IMR-90 (cell line): ENCODE results near the gene CLUH. TPM values are rescaled to one million over a fixed set of nuclear protein-coding genes. Genes with fewer than 3 reads are reported as not detected.

Source experiments
- ATAC-seq: fragments of 200-7000 bp; cut with Tn5 transposase; 2 replicates; pipeline ENCODE4 v1.9.1; 2020; ENCODE audit warnings: low read depth, mild to moderate bottlenecking, moderate library complexity
- BruUV-seq: library from RNA; stranded (reverse); fragments of 400-500 nt; replicated peaks from 2 replicates; lab custom pipeline; 2021; lab: Mats Ljungman, UMichigan
- CTCF ChIA-PET: fragments of 300-600 bp; formaldehyde crosslinking; extraction: SDS; loops from one replicate; lab custom pipeline; 2021; ENCODE audit warnings: antibody characterized with exemption; lab: Yijun Ruan, JAX
- POLR2A ChIA-PET: fragments of 300-600 bp; sonication (Branson Sonifier 250); formaldehyde crosslinking; loops from one replicate; lab custom pipeline; 2022; ENCODE audit warnings: antibody characterized with exemption; ENCODE audit not compliant: unreplicated experiment; lab: Charles Lee
- DNase-seq: peaks from one replicate; pipeline ENCODE4 v3.0.0; 2013
- H2AFZ ChIP-seq: replicated peaks from 2 replicates; pipeline ENCODE3; 2013; ENCODE audit warnings: low read length, mild to moderate bottlenecking; ENCODE audit not compliant: poor library complexity
- H2AK5ac ChIP-seq: 2 replicates; pipeline ENCODE4 v1.6.1; 2013; ENCODE audit warnings: low read depth, low read length, inconsistent platforms
- H2AK9ac ChIP-seq: replicated peaks from 2 replicates; pipeline ENCODE3; 2013; ENCODE audit warnings: mild to moderate bottlenecking, low read depth, low read length, moderate library complexity; ENCODE audit not compliant: poor library complexity
- H2BK120ac ChIP-seq: 2 replicates; pipeline ENCODE4 v1.6.1; 2013; ENCODE audit warnings: low read depth, low read length, inconsistent platforms
- H2BK15ac ChIP-seq: 3 replicates; pipeline ENCODE4 v1.6.1; 2013; ENCODE audit warnings: low read depth, low read length, inconsistent platforms
- H2BK20ac ChIP-seq: 2 replicates; pipeline ENCODE4 v1.6.1; 2013; ENCODE audit warnings: low read depth, mild to moderate bottlenecking, inconsistent platforms, low read length, moderate library complexity
- H2BK5ac ChIP-seq: 2 replicates; pipeline ENCODE4 v1.6.1; 2013; ENCODE audit warnings: mild to moderate bottlenecking, low read depth, low read length, inconsistent platforms; ENCODE audit not compliant: poor library complexity, severe bottlenecking
- H3K14ac ChIP-seq: replicated peaks from 2 replicates; pipeline ENCODE4 v1.6.1; 2013; ENCODE audit warnings: low read depth, low read length, inconsistent platforms
- H3K18ac ChIP-seq: 2 replicates; pipeline ENCODE4 v1.6.1; 2013; ENCODE audit warnings: low read depth, low read length, control low read depth
- H3K23ac ChIP-seq: 2 replicates; pipeline ENCODE4 v1.6.1; 2013; ENCODE audit warnings: low read depth, low read length, inconsistent platforms
- H3K27ac ChIP-seq: 2 replicates; pipeline ENCODE4 v1.5.1; 2013; ENCODE audit warnings: mild to moderate bottlenecking, control low read depth, low read length; ENCODE audit not compliant: insufficient read depth
- H3K27me3 ChIP-seq: 2 replicates; pipeline ENCODE4 v1.6.1; 2013; ENCODE audit warnings: low read length; ENCODE audit not compliant: control insufficient read depth, insufficient read depth
- H3K36me3 ChIP-seq: 2 replicates; pipeline ENCODE4 v1.6.1; 2013; ENCODE audit warnings: low read length, mixed read lengths; ENCODE audit not compliant: control insufficient read depth, insufficient read depth
- H3K4ac ChIP-seq: 2 replicates; pipeline ENCODE4 v1.6.1; 2013; ENCODE audit warnings: low read depth, low read length, inconsistent platforms
- H3K4me1 ChIP-seq: 2 replicates; pipeline ENCODE4 v1.6.1; 2013; ENCODE audit warnings: low read length, mixed read lengths; ENCODE audit not compliant: control insufficient read depth, insufficient read depth
- H3K4me2 ChIP-seq: 2 replicates; pipeline ENCODE4 v1.6.1; 2013; ENCODE audit warnings: low read depth, mild to moderate bottlenecking, control low read depth, low read length, moderate library complexity
- H3K4me3 ChIP-seq: 2 replicates; pipeline ENCODE4 v1.5.1; 2013; ENCODE audit warnings: low read depth, mild to moderate bottlenecking, control low read depth, low read length, moderate library complexity; ENCODE audit not compliant: insufficient read depth
- H3K56ac ChIP-seq: 2 replicates; pipeline ENCODE4 v1.6.1; 2013; ENCODE audit warnings: low read length, inconsistent platforms; ENCODE audit not compliant: insufficient read depth; ENCODE audit errors: extremely low read depth
- H3K79me1 ChIP-seq, 2 experiments: 2 replicates each; pipeline ENCODE4 v1.6.1; 2013; ENCODE audit warnings: low read length in 2 of 2, inconsistent platforms in 1 of 2, low read depth in 1 of 2
- H3K9ac ChIP-seq: 2 replicates; pipeline ENCODE4 v1.6.1; 2013; ENCODE audit warnings: low read depth, low read length, control low read depth
- H3K9me1 ChIP-seq: 2 replicates; pipeline ENCODE4 v1.6.1; 2013; ENCODE audit warnings: low read length, inconsistent platforms; ENCODE audit not compliant: insufficient read depth
- H3K9me3 ChIP-seq: 2 replicates; pipeline ENCODE4 v1.6.1; 2013; ENCODE audit warnings: low read length; ENCODE audit not compliant: control insufficient read depth, insufficient read depth
- H4K20me1 ChIP-seq: 2 replicates; pipeline ENCODE4 v1.6.1; 2013; ENCODE audit warnings: low read length, inconsistent platforms; ENCODE audit not compliant: insufficient read depth
- H4K5ac ChIP-seq: 2 replicates; pipeline ENCODE4 v1.6.1; 2013; ENCODE audit warnings: mild to moderate bottlenecking, low read depth, low read length, control low read depth
- H4K8ac ChIP-seq, 2 experiments: 2 replicates each; pipeline ENCODE4 v1.6.1; 2013; ENCODE audit warnings: low read depth in 2 of 2, low read length in 2 of 2, control low read depth in 1 of 2, inconsistent platforms in 1 of 2
- H4K91ac ChIP-seq: 2 replicates; pipeline ENCODE4 v1.6.1; 2013; ENCODE audit warnings: low read depth, low read length, inconsistent platforms; ENCODE audit not compliant: insufficient read depth
- CHD1 ChIP-seq: IDR thresholded peaks from 2 replicates; pipeline ENCODE4 v1.6.1; 2012; ENCODE audit warnings: low read depth, low read length, improper control_type of control experiment
- FOS ChIP-seq: fragments of 150-350 bp; IDR thresholded peaks from 2 replicates; pipeline ENCODE4 v1.6.1; 2016; ENCODE audit warnings: low read depth, low read length
- MAFK ChIP-seq: IDR thresholded peaks from 2 replicates; pipeline ENCODE4 v1.6.1; 2012; ENCODE audit warnings: low read depth, low read length, improper control_type of control experiment
- MAZ ChIP-seq: IDR thresholded peaks from 2 replicates; pipeline ENCODE4 v1.6.1; 2012; ENCODE audit warnings: low read depth, mild to moderate bottlenecking, low read length, improper control_type of control experiment, moderate library complexity, borderline replicate concordance
- MXI1 ChIP-seq: IDR thresholded peaks from 2 replicates; pipeline ENCODE4 v1.6.1; 2012; ENCODE audit warnings: low read depth, mild to moderate bottlenecking, low read length, moderate library complexity, borderline replicate concordance
- NFE2L2 ChIP-seq: fragments of 150-350 bp; IDR thresholded peaks from 2 replicates; pipeline ENCODE4 v1.6.1; 2016; ENCODE audit warnings: low read depth, mild to moderate bottlenecking, low read length
- RAD21 ChIP-seq: IDR thresholded peaks from 2 replicates; pipeline ENCODE4 v1.6.1; 2012; ENCODE audit warnings: low read length, improper control_type of control experiment
- RCOR1 ChIP-seq: IDR thresholded peaks from 2 replicates; pipeline ENCODE4 v1.6.1; 2012; ENCODE audit warnings: mild to moderate bottlenecking, low read length, improper control_type of control experiment; ENCODE audit not compliant: insufficient replicate concordance
- RFX5 ChIP-seq: IDR thresholded peaks from 2 replicates; pipeline ENCODE4 v1.8.0; 2012; ENCODE audit warnings: low read depth, mild to moderate bottlenecking, low read length, moderate library complexity
- SMC3 ChIP-seq: fragments of 150-350 bp; IDR thresholded peaks from 2 replicates; pipeline ENCODE4 v1.6.1; 2016; ENCODE audit warnings: low read depth, mild to moderate bottlenecking, antibody characterized with exemption, low read length, moderate library complexity
- WGBS, 2 experiments: methylation state at CpG; one replicate each; pipeline versions ENCODE4 v1.1.5 to v1.1.7; 2013; ENCODE audit warnings: missing lambda C conversion rate in 2 of 2; ENCODE audit not compliant: insufficient read length in 1 of 2; ENCODE audit errors: extremely low coverage in 2 of 2; 5-methylcytosine and 5-hydroxymethylcytosine counted together
- dilution Hi-C: fragments of 300-500 bp; cut with HindIII; formaldehyde crosslinking; loops from one replicate; pipeline ENCODE4 v1.14.3; 2018; ENCODE audit warnings: low sequenced_read_pairs; ENCODE audit not compliant: unreplicated experiment
- in situ Hi-C: fragments of 300-500 bp; cut with MboI; formaldehyde crosslinking; loops from 3 replicates; pipeline ENCODE4 v1.14.3; 2019; ENCODE audit warnings: low sequenced_read_pairs, inconsistent platforms, mixed read lengths
- intact Hi-C: fragments of 100-400 bp; cut with micrococcal nuclease; formaldehyde crosslinking; loops from 2 replicates; pipeline ENCODE4 v1.10.0; 2022
- polyA plus RNA-seq, 3 experiments: library from polyadenylated mRNA; depleted of rRNA; stranded (reverse); fragments of >200 nt; gene quantifications; 2 replicates each; pipeline ENCODE4 v1.2.3, GENCODE V29; 2012; ENCODE audit warnings: low replicate concordance in 1 of 3
- total RNA-seq: library from RNA; depleted of rRNA; stranded (reverse); fragments of >200 nt; gene quantifications from 2 replicates; pipeline ENCODE4 v1.2.3, GENCODE V29; 2012
- TF ChIP-seq, protein P1 (sequence below): fragments of 150-350 bp; IDR thresholded peaks from 2 replicates; pipeline ENCODE4 v1.6.1; 2016; ENCODE audit warnings: low read depth, mild to moderate bottlenecking, low read length, moderate library complexity, borderline replicate concordance
- TF ChIP-seq, protein P2 (sequence below): fragments of 150-350 bp; IDR thresholded peaks from 2 replicates; pipeline ENCODE4 v1.6.1; 2017; ENCODE audit warnings: mild to moderate bottlenecking, antibody characterized with exemption, low read length, low read depth

CLUH gene
- total and polyA plus RNA-seq, 2 of the 4 experiments (the other 2 are of a cell fraction): 12.9 to 42.0 TPM

DNA sequence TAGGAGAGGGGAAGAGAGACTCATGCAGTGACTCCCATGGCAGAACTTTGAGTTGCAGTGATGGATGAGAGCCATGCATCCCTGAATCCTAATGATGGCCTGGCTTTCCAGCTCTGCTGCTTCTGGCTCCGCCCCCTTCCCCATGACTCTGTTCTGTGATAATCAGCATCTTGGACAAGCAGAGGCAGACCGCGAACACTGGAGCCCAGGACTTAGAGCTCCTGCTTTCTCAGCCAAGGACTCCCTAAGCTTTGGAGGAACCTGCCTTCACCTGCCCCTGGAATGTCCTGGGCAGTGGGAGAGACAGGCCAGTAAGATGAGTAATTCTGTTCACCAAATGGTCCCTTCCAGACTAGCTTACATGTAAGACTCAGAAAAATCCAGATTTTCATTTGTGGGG lies 25.4 kb upstream of the CLUH start:
- Histone ChIP-seq H4K8ac (no peak overlapping the region), H2AK5ac (no peak overlapping the region), H2AFZ (no peak overlapping the region), H3K79me1 (no peaks in the 10 kb centered on the region), H3K14ac (no peak overlapping the region), H2BK120ac (no peak overlapping the region), H2AK9ac (no peak overlapping the region), H3K9ac (no peak overlapping the region), H3K27ac (no peak overlapping the region), H3K23ac (no peak overlapping the region), H3K4me2 (no peak overlapping the region), H4K20me1 (no peaks in the 10 kb centered on the region), H4K5ac (no peak overlapping the region), H3K4me3 (no peak overlapping the region), H4K91ac (no peak overlapping the region), H3K4me1 (no peaks in the 10 kb centered on the region), H3K9me1 (no peaks in the 10 kb centered on the region), H3K56ac (no peak overlapping the region), H2BK5ac (no peak overlapping the region), H3K9me3 (no peaks in the 10 kb centered on the region), H3K4ac (no peak overlapping the region), H2BK15ac (no peak overlapping the region), H2BK20ac (no peak overlapping the region), H3K36me3 (no peaks in the 10 kb centered on the region), H3K27me3 (peaks cover 6% of the 10 kb centered on the region; the same call in 1 of the 2 replicates), H3K18ac (no peak overlapping the region)
- ATAC-seq (peak; percentile 21; the same call in 1 of the 2 replicates), DNase-seq (no peak)
- POLR2A ChIA-PET: no interaction called here
- no TSS peak for BruUV-seq
- no CpG with 5 or more reads among the region's 3 CpGs for WGBS, 2 experiments
- CTCF ChIA-PET: no interaction called here
- dilution Hi-C loops: no loop called here
- no peak for TF ChIP-seq MAZ
- TF ChIP-seq, protein P1, sequence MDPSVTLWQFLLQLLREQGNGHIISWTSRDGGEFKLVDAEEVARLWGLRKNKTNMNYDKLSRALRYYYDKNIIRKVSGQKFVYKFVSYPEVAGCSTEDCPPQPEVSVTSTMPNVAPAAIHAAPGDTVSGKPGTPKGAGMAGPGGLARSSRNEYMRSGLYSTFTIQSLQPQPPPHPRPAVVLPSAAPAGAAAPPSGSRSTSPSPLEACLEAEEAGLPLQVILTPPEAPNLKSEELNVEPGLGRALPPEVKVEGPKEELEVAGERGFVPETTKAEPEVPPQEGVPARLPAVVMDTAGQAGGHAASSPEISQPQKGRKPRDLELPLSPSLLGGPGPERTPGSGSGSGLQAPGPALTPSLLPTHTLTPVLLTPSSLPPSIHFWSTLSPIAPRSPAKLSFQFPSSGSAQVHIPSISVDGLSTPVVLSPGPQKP: no peak
- TF ChIP-seq MXI1: no peak
- TF ChIP-seq CHD1: no peak
- TF ChIP-seq, protein P2, sequence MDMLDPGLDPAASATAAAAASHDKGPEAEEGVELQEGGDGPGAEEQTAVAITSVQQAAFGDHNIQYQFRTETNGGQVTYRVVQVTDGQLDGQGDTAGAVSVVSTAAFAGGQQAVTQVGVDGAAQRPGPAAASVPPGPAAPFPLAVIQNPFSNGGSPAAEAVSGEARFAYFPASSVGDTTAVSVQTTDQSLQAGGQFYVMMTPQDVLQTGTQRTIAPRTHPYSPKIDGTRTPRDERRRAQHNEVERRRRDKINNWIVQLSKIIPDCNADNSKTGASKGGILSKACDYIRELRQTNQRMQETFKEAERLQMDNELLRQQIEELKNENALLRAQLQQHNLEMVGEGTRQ: no peak
- TF ChIP-seq FOS: no peak
- no peak for TF ChIP-seq RCOR1
- no peak for TF ChIP-seq MAFK
- no peak for TF ChIP-seq RFX5
- TF ChIP-seq RAD21: no peak
- TF ChIP-seq NFE2L2: no peak
- TF ChIP-seq SMC3: no peak
- in situ Hi-C loops: no loop called here
- intact Hi-C loops: no loop called here
